Measurements from ENCODE around the gene ZBTB20. TPM values are rescaled to one million over a fixed set of nuclear protein-coding genes. Genes with fewer than 3 reads are reported as not detected.

The ZBTB20 gene
- total RNA-seq, 4 donors from 2014 or later = 46.1 to 102 (median 81.9) TPM

DNA sequence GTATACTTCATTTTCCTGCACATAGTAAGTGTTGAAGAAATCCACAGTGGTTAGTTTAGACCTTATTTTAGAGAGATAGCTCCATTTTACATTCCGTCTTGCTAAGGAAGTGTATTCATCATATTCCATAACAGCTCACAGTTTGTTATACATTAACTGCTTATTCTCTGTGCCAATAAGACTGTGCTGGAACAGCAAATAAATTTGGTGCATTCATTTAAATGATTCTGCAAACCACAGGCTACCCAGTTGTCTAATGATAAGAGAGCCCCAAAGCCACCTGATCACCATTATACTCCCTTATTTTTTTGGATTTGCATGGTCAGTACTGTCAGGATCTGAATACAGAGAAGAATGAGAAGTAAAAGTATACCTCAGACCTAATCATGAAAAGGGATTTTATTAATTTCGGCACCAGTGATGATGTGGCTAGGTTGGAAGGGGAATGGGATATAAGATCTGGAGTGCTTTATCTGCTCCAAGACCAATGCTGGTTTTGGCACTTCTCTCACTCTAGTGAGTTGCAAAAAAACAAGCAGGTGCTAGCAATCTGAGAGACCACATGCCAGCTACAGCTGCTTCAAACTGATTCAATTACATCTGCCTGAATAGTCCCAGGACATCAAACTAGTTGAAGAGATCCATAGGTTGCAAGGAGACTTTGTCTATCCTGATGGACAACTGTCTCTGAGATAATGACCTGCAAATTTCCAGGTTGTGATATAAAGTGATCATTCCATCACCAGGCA lies 254.8 kb downstream of the ZBTB20 start:
- ATAC-seq (ENCODE audit: low FRiP score) (no peak), DNase-seq (ENCODE audit: low spot score) (no peak)
- TF ChIP-seq CTCF (IDR thresholded peaks at IDR 0.05) = no peak

DNA sequence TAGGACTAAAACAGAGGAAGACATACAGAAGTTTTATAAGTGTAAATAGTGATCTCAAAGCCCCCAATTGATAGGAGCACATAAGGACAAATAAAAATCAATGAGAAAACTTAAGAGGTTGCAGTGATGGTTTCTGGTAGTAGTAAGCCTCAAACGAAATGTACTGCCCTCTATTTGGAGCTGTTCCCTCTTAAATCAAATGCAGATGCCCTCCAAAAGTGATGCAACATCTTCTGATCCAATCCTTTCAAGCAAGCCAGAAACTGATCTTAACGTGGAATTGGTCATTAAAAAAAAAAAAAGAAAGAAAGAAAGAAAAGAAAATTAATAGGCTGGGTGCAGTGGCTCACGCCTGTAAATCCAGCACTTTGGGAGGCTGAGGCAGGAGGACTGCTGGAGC lies 259.3 kb downstream of the ZBTB20 start:
- no peak for TF ChIP-seq CTCF (IDR thresholded peaks at IDR 0.05)
- no peak for ATAC-seq (ENCODE audit: low FRiP score)
- DNase-seq (ENCODE audit: low spot score) = no peak

- DNase-seq (ENCODE audit: low spot score) = no peak
- TF ChIP-seq CTCF (IDR thresholded peaks at IDR 0.05) = no peak
- ATAC-seq (ENCODE audit: low FRiP score) = no peak
Observed at GRCh38 chr3:114886905-114887304, 260.2 kb downstream of the ZBTB20 start.

- ATAC-seq (ENCODE audit: low FRiP score) (no peak), DNase-seq (ENCODE audit: low spot score) (no peak)
- no peak for TF ChIP-seq CTCF (IDR thresholded peaks at IDR 0.05)
Observed at GRCh38 chr3:114884213-114884923, 262.7 kb downstream of the ZBTB20 start.

DNA sequence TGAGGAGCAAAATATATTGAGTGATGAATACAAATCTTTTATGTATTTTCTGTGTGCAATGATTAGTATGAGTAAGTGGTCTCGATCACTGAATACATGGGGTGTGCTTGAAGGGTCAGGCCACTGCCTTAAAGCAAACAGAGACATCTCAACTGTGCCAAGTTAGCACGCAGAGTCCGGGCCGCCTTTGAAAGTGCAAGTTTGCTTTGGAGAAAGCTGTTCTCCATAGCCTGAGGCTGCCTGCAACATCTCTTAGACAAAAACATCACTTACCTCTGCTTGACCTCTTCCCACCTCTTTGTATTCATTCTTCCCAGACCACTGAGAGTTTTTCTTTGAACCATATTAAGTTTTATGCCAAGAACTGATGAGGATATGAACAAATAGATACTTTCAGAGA lies 267.0 kb downstream of the ZBTB20 start:
- DNase-seq (ENCODE audit: low spot score) (no peak), ATAC-seq (ENCODE audit: low FRiP score) (no peak)
- TF ChIP-seq CTCF (IDR thresholded peaks at IDR 0.05) = no peak

DNA sequence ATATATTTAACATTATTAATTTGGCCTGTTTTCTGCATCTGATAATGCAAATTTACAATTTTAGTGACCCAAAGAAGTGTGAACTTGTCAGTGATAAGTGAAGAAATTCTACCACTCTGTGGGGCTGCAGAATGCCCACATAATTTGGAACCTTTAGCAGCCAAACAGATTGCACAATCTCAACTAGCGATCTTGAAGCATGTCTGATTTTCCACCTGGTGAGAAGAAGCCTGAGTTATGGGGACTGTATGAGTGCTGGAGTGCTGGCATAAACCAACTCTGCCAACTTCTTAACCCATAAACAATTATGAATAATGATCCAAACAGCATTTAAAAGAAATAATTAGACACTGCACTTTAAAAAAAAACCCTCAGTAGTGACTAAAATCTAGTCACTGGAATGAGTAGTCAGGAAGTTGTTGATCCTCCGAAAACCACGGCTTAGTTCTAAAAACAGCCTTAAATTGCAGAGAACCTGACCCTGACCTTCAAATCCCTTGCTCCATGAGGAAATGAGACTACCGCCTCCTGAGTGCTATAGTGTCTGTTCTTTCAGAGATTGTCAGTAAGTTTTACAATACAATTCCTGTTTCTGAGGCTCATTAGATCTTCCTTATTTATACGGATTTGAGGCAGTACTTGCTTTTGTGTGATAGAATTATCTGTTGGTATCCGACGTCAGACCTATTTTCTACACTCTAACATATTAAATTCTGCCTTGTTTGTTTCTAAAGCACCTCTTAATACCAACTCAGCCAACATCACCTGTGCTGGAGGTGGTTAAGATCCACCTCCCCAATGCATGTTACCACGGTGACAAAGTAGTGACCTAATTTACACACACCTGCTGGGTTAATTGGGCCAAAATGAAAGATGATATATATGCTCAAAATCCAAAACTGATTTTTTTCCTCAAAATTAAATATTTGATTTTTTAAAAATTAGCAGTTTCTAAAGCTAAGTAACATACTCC lies 267.7 kb downstream of the ZBTB20 start:
- DNase-seq (ENCODE audit: low spot score) = no peak
- TF ChIP-seq CTCF (IDR thresholded peaks at IDR 0.05) = no peak
- ATAC-seq (ENCODE audit: low FRiP score) = no peak

All from omental fat pad (tissue), 4 donors.